GM21825 (cell line): Measurements from ENCODE around the gene FAM241A.
"Not testable (repeated sequence)": the region's sequence is repeated elsewhere in the genome, so short reads cannot be mapped to it uniquely, and the experiment has no call there.

Experiments used
- ATAC-seq: cut with Tn5 transposase; IDR thresholded peaks from one replicate; pipeline ENCODE4 v1.9.1; 2021; ENCODE audit warnings: mild to moderate bottlenecking, moderate library complexity; ENCODE audit not compliant: unreplicated experiment

FAM241A gene

GRCh38 chr4:112172180-112172579, 26.9 kb downstream of the FAM241A start:
- peak; percentile 65 for ATAC-seq

- ATAC-seq = no peak
These were observed 28.6 kb downstream of the FAM241A start for GRCh38 chr4:112173593-112174558.

- no peak for ATAC-seq
These were observed 30.6 kb downstream of the FAM241A start for GRCh38 chr4:112175840-112176239.

GRCh38 chr4:112176596-112176995, 31.3 kb downstream of the FAM241A start:
- peak; percentile 55 for ATAC-seq

- not testable (repeated sequence) for ATAC-seq
These were observed 33.5 kb downstream of the FAM241A start for GRCh38 chr4:112178741-112179140.

- ATAC-seq = no peak
These were observed 36.2 kb downstream of the FAM241A start for GRCh38 chr4:112181358-112182000.

- ATAC-seq = no peak
These were observed 37.4 kb downstream of the FAM241A start for GRCh38 chr4:112182604-112183003.

- no peak for ATAC-seq
These were observed 38.0 kb downstream of the FAM241A start for GRCh38 chr4:112183252-112183651.

GRCh38 chr4:112184438-112184837, 39.2 kb downstream of the FAM241A start:
- no peak for ATAC-seq

GRCh38 chr4:112185334-112185733, 40.1 kb downstream of the FAM241A start:
- no peak for ATAC-seq

GRCh38 chr4:112185740-112186670, 40.8 kb downstream of the FAM241A start:
- no peak for ATAC-seq

- no peak for ATAC-seq
These were observed 44.5 kb downstream of the FAM241A start for GRCh38 chr4:112189754-112190153.

GRCh38 chr4:112190684-112191083, 45.4 kb downstream of the FAM241A start:
- ATAC-seq = no peak

GRCh38 chr4:112196461-112196860, 51.2 kb downstream of the FAM241A start:
- no peak for ATAC-seq

- no peak for ATAC-seq
These were observed 53.8 kb downstream of the FAM241A start for GRCh38 chr4:112199041-112199440.

- peak; percentile 47 for ATAC-seq
These were observed 56.8 kb downstream of the FAM241A start for GRCh38 chr4:112201915-112202505.

GRCh38 chr4:112203593-112203992, 58.3 kb downstream of the FAM241A start:
- ATAC-seq = no peak

- no peak for ATAC-seq
These were observed 61.2 kb downstream of the FAM241A start for GRCh38 chr4:112206431-112206830.

GRCh38 chr4:112208137-112209095, 63.2 kb downstream of the FAM241A start:
- ATAC-seq = not testable (repeated sequence)
